ENCODE data around the gene EIF2S1.

Gene EIF2S1

DNA sequence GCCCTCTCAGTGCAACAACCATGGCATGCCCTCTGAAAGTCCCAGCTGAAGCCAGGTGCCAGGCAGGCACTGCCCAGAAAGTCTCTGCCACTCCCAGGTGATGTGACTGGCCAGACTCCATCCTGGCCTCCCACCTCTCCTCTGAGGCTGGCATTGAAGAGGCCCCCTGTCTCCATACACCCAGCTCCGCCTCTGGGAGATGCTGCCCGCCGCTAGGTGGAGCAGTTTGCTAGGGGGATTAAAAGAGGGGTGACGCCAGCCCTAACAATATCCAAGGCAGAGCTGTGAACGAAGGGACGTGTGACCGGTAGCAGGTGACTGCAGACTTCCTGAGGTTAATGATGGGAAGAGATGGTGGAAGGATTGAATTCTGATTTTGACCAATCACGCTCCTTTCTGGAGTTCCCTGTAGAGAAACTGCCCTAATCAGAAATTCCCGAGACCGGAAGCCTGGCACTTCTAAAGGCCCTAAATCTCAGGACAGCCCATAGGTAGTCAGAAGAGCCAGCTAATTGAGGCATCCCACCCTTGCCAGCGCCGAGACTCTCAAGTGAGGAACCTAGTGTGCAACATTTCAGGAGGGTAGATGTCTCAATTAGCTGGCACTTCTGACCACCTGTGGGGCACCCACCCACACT is 60.1 kb downstream of the EIF2S1 start:
- DNase-seq (ENCODE audit: extremely low spot score) = no peak
- CTCF ChIA-PET = interaction anchor here (0.7 to 31.7 kb wide), 8 partner anchors 6 to 1061 kb away, joined by 3 to 695 read pairs (median 6); no protein-coding TSS in a partner anchor
- POLR2A ChIA-PET = no interaction called here
- TF ChIP-seq, protein P1, sequence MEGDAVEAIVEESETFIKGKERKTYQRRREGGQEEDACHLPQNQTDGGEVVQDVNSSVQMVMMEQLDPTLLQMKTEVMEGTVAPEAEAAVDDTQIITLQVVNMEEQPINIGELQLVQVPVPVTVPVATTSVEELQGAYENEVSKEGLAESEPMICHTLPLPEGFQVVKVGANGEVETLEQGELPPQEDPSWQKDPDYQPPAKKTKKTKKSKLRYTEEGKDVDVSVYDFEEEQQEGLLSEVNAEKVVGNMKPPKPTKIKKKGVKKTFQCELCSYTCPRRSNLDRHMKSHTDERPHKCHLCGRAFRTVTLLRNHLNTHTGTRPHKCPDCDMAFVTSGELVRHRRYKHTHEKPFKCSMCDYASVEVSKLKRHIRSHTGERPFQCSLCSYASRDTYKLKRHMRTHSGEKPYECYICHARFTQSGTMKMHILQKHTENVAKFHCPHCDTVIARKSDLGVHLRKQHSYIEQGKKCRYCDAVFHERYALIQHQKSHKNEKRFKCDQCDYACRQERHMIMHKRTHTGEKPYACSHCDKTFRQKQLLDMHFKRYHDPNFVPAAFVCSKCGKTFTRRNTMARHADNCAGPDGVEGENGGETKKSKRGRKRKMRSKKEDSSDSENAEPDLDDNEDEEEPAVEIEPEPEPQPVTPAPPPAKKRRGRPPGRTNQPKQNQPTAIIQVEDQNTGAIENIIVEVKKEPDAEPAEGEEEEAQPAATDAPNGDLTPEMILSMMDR (IDR thresholded peaks at IDR 0.05; ENCODE audit: control extremely low read depth, extremely low read depth, low read depth, missing control alignments) = peak; percentile 62

DNA sequence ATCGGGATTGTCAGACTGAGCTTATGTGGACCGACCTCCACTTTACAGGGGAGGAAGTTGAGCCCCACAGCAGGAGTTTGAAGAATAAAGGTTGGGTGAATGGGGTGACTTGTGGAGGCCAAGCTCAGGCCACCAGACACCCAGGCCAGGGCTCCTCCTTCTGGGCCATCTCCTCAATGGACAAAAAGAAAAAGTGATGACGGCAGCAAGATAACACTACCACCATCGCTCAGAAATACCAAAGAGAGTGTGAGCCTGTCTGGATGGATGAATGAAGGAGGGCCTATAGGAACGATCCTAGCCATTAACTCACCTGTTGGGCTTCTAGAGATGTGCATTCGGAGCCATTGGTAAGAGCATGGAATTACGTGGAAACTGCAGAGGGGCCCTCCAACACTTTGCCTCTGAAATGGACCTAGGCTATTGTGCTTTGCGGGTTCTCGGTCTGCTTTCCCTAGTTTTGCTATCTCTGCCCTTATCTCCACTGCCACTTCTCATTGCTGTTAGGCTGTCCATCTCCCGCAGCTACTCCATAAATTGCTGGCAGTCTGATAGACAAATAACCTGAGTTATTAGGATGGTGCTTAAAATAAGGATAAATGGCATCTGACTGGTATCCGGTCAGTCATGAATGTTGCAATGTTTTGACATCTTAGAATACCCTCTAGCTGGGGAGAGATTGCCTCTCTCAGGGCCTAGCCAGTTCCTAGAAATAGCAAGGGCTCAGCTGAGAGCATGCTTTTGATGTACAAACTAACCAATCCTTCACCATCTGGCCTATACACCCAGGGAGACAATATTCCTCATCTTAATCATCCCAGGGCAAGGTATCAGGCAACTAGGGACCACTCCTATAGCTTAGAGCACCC is 61.5 kb downstream of the EIF2S1 start:
- CTCF ChIA-PET = interaction anchor here (1.4 to 31.7 kb wide), 7 partner anchors 11 to 1062 kb away, joined by 3 to 695 read pairs (median 7); no protein-coding TSS in a partner anchor
- POLR2A ChIA-PET = no interaction called here
- TF ChIP-seq, protein P1 (IDR thresholded peaks at IDR 0.05; ENCODE audit: control extremely low read depth, extremely low read depth, low read depth, missing control alignments) = no peak

DNA sequence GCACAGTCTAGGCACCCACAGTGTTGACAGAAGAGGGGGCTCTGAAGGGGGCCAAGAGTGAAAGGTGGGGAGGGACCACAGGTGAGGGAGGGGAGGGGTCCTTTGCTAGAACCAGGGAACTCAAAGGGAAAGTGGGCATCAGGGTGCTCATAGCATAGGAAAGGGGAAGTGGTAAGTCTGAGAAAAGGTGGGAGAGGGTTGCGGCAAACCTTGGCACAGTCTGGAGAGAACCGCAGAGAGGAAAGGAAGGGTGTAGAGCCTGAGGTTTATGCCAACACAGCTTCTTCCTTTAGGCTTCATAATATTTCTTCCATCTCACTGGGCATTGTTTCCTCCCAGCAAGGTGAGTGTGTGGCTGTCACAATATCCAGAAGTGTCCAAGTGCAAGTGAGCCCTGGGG is 63.3 kb downstream of the EIF2S1 start:
- TF ChIP-seq, protein P1 (IDR thresholded peaks at IDR 0.05; ENCODE audit: control extremely low read depth, extremely low read depth, low read depth, missing control alignments) = no peak

More for the DNA sequence above, 61.5 kb downstream of the EIF2S1 start:
- no peak for DNase-seq (ENCODE audit: extremely low spot score)

DNA sequence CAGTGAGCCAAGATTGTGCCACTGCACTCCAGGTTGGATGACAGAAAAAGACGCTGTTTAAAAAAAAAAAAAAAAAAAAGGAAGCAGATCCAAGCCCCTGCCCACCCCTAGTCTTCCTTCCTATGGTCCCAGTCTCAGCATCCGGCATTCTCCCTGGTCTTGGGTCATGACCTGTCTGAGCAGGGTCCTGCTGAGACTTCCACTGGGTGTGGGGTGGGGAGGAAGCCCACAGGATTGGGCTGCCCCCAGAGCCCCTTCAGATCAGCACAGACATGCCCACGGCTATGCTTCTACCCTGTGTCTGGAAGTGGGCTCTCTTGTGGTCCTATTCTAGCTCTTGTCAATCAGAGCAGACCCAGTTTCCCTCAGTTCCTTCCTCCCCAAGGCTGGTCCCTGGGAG is 64.4 kb downstream of the EIF2S1 start:
- no peak for DNase-seq (ENCODE audit: extremely low spot score)
- TF ChIP-seq, protein P1 (IDR thresholded peaks at IDR 0.05; ENCODE audit: control extremely low read depth, extremely low read depth, low read depth, missing control alignments) = no peak
- ChIA-PET POLR2A (no interaction called here), CTCF (interaction anchor here (0.6 to 31.7 kb wide), 11 partner anchors 8 to 1064 kb away, joined by 3 to 695 read pairs (median 4); partner anchors contain the start of genes ARG2 and PLEK2)

More for the DNA sequence above, 63.3 kb downstream of the EIF2S1 start:
- no peak for DNase-seq (ENCODE audit: extremely low spot score)
- CTCF ChIA-PET = interaction anchor here (1.0 to 31.7 kb wide), 3 partner anchors 6 to 145 kb away, joined by 4 to 695 read pairs (median 51); no protein-coding TSS in a partner anchor
- POLR2A ChIA-PET = no interaction called here

DNA sequence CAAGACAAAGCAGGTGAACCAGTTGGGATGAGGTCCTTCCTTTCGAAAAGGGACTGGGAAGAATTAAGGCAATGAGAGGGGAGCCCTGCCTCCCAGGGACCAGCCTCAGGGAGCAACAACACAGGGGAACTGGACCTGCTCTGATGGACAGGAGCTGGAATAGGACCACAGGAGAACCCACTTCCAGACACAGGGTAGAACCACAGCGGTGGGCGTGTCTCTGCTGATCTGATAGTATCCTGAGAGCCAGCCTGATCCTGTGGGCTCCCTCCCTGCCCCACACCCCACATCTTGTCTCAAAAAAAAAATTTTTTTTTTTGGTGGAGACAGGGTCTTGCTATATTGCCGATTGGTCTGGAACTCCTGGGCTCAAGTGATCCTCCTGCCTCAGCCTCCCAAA is 65.5 kb downstream of the EIF2S1 start:
- CTCF ChIA-PET = interaction anchor here (0.8 to 31.7 kb wide), 14 partner anchors 8 to 1065 kb away, joined by 3 to 695 read pairs (median 17); partner anchors contain the start of genes PLEK2 and RDH12
- POLR2A ChIA-PET = no interaction called here
- TF ChIP-seq, protein P1 (IDR thresholded peaks at IDR 0.05; ENCODE audit: control extremely low read depth, extremely low read depth, low read depth, missing control alignments) = no peak
- DNase-seq (ENCODE audit: extremely low spot score) = no peak

DNA sequence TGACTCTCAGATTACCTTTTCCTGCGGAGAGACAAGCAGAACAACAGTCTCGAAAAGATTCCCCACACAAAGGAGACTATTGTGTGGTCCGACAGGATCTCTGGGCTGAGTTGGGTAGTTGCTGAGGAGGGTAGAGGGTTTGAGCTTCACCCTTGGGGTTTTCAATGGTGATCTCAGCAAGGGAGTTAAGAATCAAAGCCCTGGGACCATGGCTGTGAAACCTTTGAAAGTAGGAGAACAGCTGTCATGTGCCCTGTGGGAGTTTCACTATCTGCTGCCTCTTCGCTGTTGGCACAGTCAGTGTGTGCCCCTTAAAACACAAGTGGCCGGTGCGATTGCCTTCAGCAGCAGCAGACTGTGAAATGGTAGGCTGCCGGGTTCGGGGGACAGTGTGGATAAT is 66.0 kb downstream of the EIF2S1 start:
- POLR2A ChIA-PET = no interaction called here
- CTCF ChIA-PET = interaction anchor here (0.7 to 31.7 kb wide), 23 partner anchors 9 to 1063 kb away, joined by 3 to 695 read pairs (median 12); partner anchors contain the start of genes ATP6V1D, EIF2S1, PIGH and PLEK2
- TF ChIP-seq, protein P1 (IDR thresholded peaks at IDR 0.05; ENCODE audit: control extremely low read depth, extremely low read depth, low read depth, missing control alignments) = no peak
- DNase-seq (ENCODE audit: extremely low spot score) = no peak
